IMR-90 (cell line): ENCODE results near the gene SKIC3. TPM values are rescaled to one million over a fixed set of nuclear protein-coding genes. Genes with fewer than 3 reads are reported as not detected.

ENCODE experiments used
- ATAC-seq: fragments of 200-7000 bp; cut with Tn5 transposase; 2 replicates; pipeline ENCODE4 v1.9.1; 2020; ENCODE audit warnings: low read depth, mild to moderate bottlenecking, moderate library complexity
- BruUV-seq: library from RNA; stranded (reverse); fragments of 400-500 nt; replicated peaks from 2 replicates; lab custom pipeline; 2021; lab: Mats Ljungman, UMichigan
- CTCF ChIA-PET: fragments of 300-600 bp; formaldehyde crosslinking; extraction: SDS; loops from one replicate; lab custom pipeline; 2021; ENCODE audit warnings: antibody characterized with exemption; lab: Yijun Ruan, JAX
- POLR2A ChIA-PET: fragments of 300-600 bp; sonication (Branson Sonifier 250); formaldehyde crosslinking; loops from one replicate; lab custom pipeline; 2022; ENCODE audit warnings: antibody characterized with exemption; ENCODE audit not compliant: unreplicated experiment; lab: Charles Lee
- DNase-seq: peaks from one replicate; pipeline ENCODE4 v3.0.0; 2013
- H2AFZ ChIP-seq: replicated peaks from 2 replicates; pipeline ENCODE3; 2013; ENCODE audit warnings: low read length, mild to moderate bottlenecking; ENCODE audit not compliant: poor library complexity
- H2AK5ac ChIP-seq: 2 replicates; pipeline ENCODE4 v1.6.1; 2013; ENCODE audit warnings: low read depth, low read length, inconsistent platforms
- H2AK9ac ChIP-seq: replicated peaks from 2 replicates; pipeline ENCODE3; 2013; ENCODE audit warnings: mild to moderate bottlenecking, low read depth, low read length, moderate library complexity; ENCODE audit not compliant: poor library complexity
- H2BK120ac ChIP-seq: 2 replicates; pipeline ENCODE4 v1.6.1; 2013; ENCODE audit warnings: low read depth, low read length, inconsistent platforms
- H2BK15ac ChIP-seq: 3 replicates; pipeline ENCODE4 v1.6.1; 2013; ENCODE audit warnings: low read depth, low read length, inconsistent platforms
- H2BK20ac ChIP-seq: 2 replicates; pipeline ENCODE4 v1.6.1; 2013; ENCODE audit warnings: low read depth, mild to moderate bottlenecking, inconsistent platforms, low read length, moderate library complexity
- H2BK5ac ChIP-seq: 2 replicates; pipeline ENCODE4 v1.6.1; 2013; ENCODE audit warnings: mild to moderate bottlenecking, low read depth, low read length, inconsistent platforms; ENCODE audit not compliant: poor library complexity, severe bottlenecking
- H3K14ac ChIP-seq: replicated peaks from 2 replicates; pipeline ENCODE4 v1.6.1; 2013; ENCODE audit warnings: low read depth, low read length, inconsistent platforms
- H3K18ac ChIP-seq: 2 replicates; pipeline ENCODE4 v1.6.1; 2013; ENCODE audit warnings: low read depth, low read length, control low read depth
- H3K23ac ChIP-seq: 2 replicates; pipeline ENCODE4 v1.6.1; 2013; ENCODE audit warnings: low read depth, low read length, inconsistent platforms
- H3K27ac ChIP-seq: 2 replicates; pipeline ENCODE4 v1.5.1; 2013; ENCODE audit warnings: mild to moderate bottlenecking, control low read depth, low read length; ENCODE audit not compliant: insufficient read depth
- H3K27me3 ChIP-seq: 2 replicates; pipeline ENCODE4 v1.6.1; 2013; ENCODE audit warnings: low read length; ENCODE audit not compliant: control insufficient read depth, insufficient read depth
- H3K36me3 ChIP-seq: 2 replicates; pipeline ENCODE4 v1.6.1; 2013; ENCODE audit warnings: low read length, mixed read lengths; ENCODE audit not compliant: control insufficient read depth, insufficient read depth
- H3K4ac ChIP-seq: 2 replicates; pipeline ENCODE4 v1.6.1; 2013; ENCODE audit warnings: low read depth, low read length, inconsistent platforms
- H3K4me1 ChIP-seq: 2 replicates; pipeline ENCODE4 v1.6.1; 2013; ENCODE audit warnings: low read length, mixed read lengths; ENCODE audit not compliant: control insufficient read depth, insufficient read depth
- H3K4me2 ChIP-seq: 2 replicates; pipeline ENCODE4 v1.6.1; 2013; ENCODE audit warnings: low read depth, mild to moderate bottlenecking, control low read depth, low read length, moderate library complexity
- H3K4me3 ChIP-seq: 2 replicates; pipeline ENCODE4 v1.5.1; 2013; ENCODE audit warnings: low read depth, mild to moderate bottlenecking, control low read depth, low read length, moderate library complexity; ENCODE audit not compliant: insufficient read depth
- H3K56ac ChIP-seq: 2 replicates; pipeline ENCODE4 v1.6.1; 2013; ENCODE audit warnings: low read length, inconsistent platforms; ENCODE audit not compliant: insufficient read depth; ENCODE audit errors: extremely low read depth
- H3K79me1 ChIP-seq, 2 experiments: 2 replicates each; pipeline ENCODE4 v1.6.1; 2013; ENCODE audit warnings: low read length in 2 of 2, inconsistent platforms in 1 of 2, low read depth in 1 of 2
- H3K9ac ChIP-seq: 2 replicates; pipeline ENCODE4 v1.6.1; 2013; ENCODE audit warnings: low read depth, low read length, control low read depth
- H3K9me1 ChIP-seq: 2 replicates; pipeline ENCODE4 v1.6.1; 2013; ENCODE audit warnings: low read length, inconsistent platforms; ENCODE audit not compliant: insufficient read depth
- H3K9me3 ChIP-seq: 2 replicates; pipeline ENCODE4 v1.6.1; 2013; ENCODE audit warnings: low read length; ENCODE audit not compliant: control insufficient read depth, insufficient read depth
- H4K20me1 ChIP-seq: 2 replicates; pipeline ENCODE4 v1.6.1; 2013; ENCODE audit warnings: low read length, inconsistent platforms; ENCODE audit not compliant: insufficient read depth
- H4K5ac ChIP-seq: 2 replicates; pipeline ENCODE4 v1.6.1; 2013; ENCODE audit warnings: mild to moderate bottlenecking, low read depth, low read length, control low read depth
- H4K8ac ChIP-seq, 2 experiments: 2 replicates each; pipeline ENCODE4 v1.6.1; 2013; ENCODE audit warnings: low read depth in 2 of 2, low read length in 2 of 2, control low read depth in 1 of 2, inconsistent platforms in 1 of 2
- H4K91ac ChIP-seq: 2 replicates; pipeline ENCODE4 v1.6.1; 2013; ENCODE audit warnings: low read depth, low read length, inconsistent platforms; ENCODE audit not compliant: insufficient read depth
- FOS ChIP-seq: fragments of 150-350 bp; IDR thresholded peaks from 2 replicates; pipeline ENCODE4 v1.6.1; 2016; ENCODE audit warnings: low read depth, low read length
- MAFK ChIP-seq: IDR thresholded peaks from 2 replicates; pipeline ENCODE4 v1.6.1; 2012; ENCODE audit warnings: low read depth, low read length, improper control_type of control experiment
- POLR2A ChIP-seq: IDR thresholded peaks from 2 replicates; pipeline ENCODE4 v1.6.1; 2012; ENCODE audit warnings: mild to moderate bottlenecking, low read depth, low read length
- WGBS, 2 experiments: methylation state at CpG; one replicate each; pipeline versions ENCODE4 v1.1.5 to v1.1.7; 2013; ENCODE audit warnings: missing lambda C conversion rate in 2 of 2; ENCODE audit not compliant: insufficient read length in 1 of 2; ENCODE audit errors: extremely low coverage in 2 of 2; 5-methylcytosine and 5-hydroxymethylcytosine counted together
- dilution Hi-C: fragments of 300-500 bp; cut with HindIII; formaldehyde crosslinking; loops from one replicate; pipeline ENCODE4 v1.14.3; 2018; ENCODE audit warnings: low sequenced_read_pairs; ENCODE audit not compliant: unreplicated experiment
- in situ Hi-C: fragments of 300-500 bp; cut with MboI; formaldehyde crosslinking; loops from 3 replicates; pipeline ENCODE4 v1.14.3; 2019; ENCODE audit warnings: low sequenced_read_pairs, inconsistent platforms, mixed read lengths
- intact Hi-C: fragments of 100-400 bp; cut with micrococcal nuclease; formaldehyde crosslinking; loops from 2 replicates; pipeline ENCODE4 v1.10.0; 2022
- polyA plus RNA-seq, 3 experiments: library from polyadenylated mRNA; depleted of rRNA; stranded (reverse); fragments of >200 nt; gene quantifications; 2 replicates each; pipeline ENCODE4 v1.2.3, GENCODE V29; 2012; ENCODE audit warnings: low replicate concordance in 1 of 3
- total RNA-seq: library from RNA; depleted of rRNA; stranded (reverse); fragments of >200 nt; gene quantifications from 2 replicates; pipeline ENCODE4 v1.2.3, GENCODE V29; 2012

Gene SKIC3
- total and polyA plus RNA-seq, 2 of the 4 experiments (the other 2 are of a cell fraction), result 47.1 to 145 TPM

GRCh38 chr5:95511606-95512005 is 43.2 kb downstream of the SKIC3 start:
- Histone ChIP-seq H4K91ac (no peak overlapping the region), H3K4me3 (no peak overlapping the region), H4K8ac (no peak overlapping the region), H2BK20ac (no peak overlapping the region), H3K23ac (no peak overlapping the region), H3K9ac (no peak overlapping the region), H3K4me1 (peaks cover 7% of the 10 kb centered on the region), H3K36me3 (peaks cover 27% of the 10 kb centered on the region), H2AFZ (no peak overlapping the region), H3K79me1 (peaks cover 4 to 8% of the 10 kb centered on the region in 2 experiments; a peak in 1 of 4 replicates), H2BK15ac (no peak overlapping the region), H3K9me3 (no peaks in the 10 kb centered on the region), H4K5ac (no peak overlapping the region), H3K18ac (no peak overlapping the region), H2AK9ac (no peak overlapping the region), H4K20me1 (no peaks in the 10 kb centered on the region; the same call in 1 of the 2 replicates), H3K14ac (no peak overlapping the region), H2AK5ac (no peak overlapping the region), H3K4me2 (no peak overlapping the region), H3K4ac (no peak overlapping the region), H3K9me1 (no peaks in the 10 kb centered on the region), H3K27ac (no peak overlapping the region), H3K27me3 (no peaks in the 10 kb centered on the region), H2BK120ac (no peak overlapping the region), H2BK5ac (no peak overlapping the region), H3K56ac (no peak overlapping the region)
- BruUV-seq, result no TSS peak
- no peak for TF ChIP-seq MAFK
- no peak for TF ChIP-seq FOS
- TF ChIP-seq POLR2A, result no peak
- DNase-seq, result peak; percentile 11
- ChIA-PET CTCF (no interaction called here), POLR2A (no interaction called here)
- WGBS, 2 experiments, result no CpG with 5 or more reads among the region's 1 CpG
- peak; percentile 50 for ATAC-seq
- dilution Hi-C loops, result no loop called here
- in situ Hi-C loops, result no loop called here
- intact Hi-C loops, result no loop called here
